ENCODE measurements around the gene TBC1D8.

Gene TBC1D8

DNA sequence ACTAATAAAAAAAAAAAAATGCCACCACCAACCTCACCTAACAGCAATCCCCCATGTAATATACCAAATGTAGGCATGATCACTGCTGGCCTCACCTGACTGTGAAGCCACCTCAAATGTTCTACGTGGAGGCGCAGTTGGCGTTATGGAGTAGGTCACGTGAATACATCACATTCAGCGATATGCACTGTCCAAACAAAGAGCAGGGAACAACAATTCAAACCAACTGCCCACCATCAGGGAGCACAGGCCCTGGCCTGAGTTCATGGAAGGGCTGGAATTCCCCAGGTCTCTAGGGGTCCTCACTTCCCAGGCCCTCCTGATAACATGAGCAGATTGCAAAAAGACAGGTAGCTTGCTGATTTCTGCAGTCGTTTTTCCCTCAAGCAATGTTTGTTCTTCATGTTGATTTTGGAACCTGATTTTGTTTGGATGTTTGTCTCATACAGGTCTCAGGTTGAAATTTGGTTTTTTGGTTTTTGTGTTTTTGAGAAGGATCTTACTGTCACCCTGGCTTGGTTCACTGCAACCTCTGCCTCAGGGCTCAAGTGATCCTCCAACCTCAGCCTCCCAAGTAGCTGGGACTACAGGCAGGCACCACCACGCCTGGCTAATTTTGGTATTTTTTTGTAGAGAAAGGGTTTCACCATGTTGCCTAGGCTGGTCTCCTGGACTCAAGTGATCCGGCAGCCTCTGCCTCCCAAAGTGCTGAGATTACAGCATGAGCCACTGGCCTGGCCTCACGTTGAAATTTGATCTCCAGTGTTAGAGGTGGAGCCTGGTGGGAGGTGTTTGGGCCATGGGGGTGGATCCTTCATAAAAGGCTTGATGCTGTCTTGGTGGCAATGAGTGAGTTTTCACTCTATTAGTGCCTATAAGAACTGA, 15.5 kb downstream of the TBC1D8 start:
- no peak for DNase-seq (ENCODE audit: low read depth)

DNA sequence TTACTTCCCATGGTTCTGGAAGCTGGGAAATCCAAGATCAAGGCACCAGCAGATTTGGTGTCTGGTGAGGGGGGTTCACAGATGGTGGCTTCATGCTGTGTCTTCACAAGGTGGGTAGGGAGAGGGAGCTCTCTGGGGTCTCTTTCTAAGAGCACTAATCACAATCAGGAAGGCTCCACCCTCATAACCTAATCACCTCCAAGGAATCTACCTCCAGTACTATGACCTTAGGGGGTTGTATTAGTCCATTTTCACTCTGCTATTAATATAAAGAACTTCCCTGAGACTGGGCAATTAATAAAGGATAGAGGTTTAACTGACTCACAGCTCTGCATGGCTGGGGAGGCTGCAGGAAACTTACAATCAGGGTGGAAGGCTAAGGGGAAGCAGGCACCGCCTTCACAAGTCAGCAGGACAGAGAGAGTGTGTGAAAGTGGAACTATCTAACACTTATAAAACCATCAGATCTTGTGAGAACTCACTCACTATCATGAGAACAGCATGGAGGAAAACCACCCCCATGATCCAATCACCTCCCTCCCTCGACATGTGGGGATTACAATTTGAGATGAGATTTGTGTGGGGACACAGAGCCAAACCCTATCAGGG, 17.6 kb downstream of the TBC1D8 start:
- DNase-seq (ENCODE audit: low read depth) = no peak

DNA sequence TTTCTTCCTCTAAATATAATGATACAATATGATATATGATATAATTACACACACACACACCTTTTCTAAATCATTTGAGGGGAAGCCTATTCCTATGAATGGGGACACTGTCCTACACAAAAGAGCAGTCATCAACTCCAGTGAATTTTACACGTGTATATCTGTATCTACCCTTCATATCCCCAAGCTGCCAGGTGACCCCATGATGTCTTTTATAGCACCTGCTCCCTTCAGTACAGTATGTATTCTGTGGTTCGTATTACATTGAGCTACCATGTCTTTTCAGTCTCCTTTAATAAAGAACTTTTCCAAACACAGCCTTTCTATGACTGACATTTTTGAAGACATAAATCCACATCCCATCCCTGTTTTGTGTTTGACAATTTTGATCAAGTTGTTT, 19.0 kb downstream of the TBC1D8 start:
- DNase-seq (ENCODE audit: low read depth) = no peak

DNA sequence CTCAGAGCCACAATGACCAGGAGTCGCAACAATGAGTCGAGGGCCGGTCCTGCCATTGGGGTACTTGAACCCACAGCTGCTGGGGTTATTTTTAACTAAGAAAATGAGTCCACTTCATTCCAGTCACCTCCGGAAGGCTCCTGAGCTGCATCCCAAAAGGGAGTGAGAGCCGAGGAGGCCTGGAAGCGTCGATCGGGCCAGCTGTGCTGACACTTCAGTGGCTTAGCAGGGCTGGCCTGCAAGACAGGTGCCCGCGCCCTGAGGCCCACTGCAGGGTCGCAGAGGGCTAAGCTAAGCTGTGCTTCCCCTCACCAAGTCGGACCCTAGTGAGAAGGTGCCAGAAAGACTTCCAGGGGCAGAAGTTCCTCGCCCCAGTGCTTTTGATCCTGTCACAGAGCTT, 21.1 kb downstream of the TBC1D8 start:
- no peak for DNase-seq (ENCODE audit: low read depth)

DNA sequence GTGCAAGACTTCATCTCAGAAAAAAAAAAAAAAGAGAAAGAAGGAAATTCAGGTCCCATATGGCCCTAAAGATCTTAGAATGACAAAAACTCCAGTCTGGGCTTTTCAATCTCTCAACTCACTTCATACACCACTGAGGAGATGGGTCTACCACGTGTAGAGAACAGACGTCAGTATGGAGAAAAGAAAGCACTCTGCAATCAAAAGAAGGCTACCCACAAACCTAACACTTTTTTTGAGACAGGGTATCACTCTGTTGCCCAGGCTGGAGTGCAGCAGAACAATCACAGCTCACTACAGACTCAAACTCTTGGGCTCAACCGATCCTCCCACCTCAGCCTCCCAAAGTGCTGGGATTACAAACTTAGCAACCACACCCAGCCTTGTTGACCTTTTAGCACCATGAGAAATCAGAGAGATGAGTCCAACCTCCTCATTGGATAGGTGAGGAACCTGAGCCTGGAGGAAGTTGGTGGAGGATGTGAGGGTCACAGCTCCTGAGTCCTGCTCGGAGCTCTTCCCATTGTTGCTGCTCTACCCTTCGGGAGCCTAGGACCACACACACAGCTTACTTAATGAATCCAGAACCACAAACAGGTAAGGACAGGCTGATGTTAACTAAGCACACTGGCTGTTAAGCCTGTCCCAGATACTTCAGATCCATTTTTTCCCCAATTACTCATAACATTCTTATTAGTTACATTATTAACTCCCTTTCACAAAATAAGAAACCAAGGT, 23.7 kb downstream of the TBC1D8 start:
- DNase-seq (ENCODE audit: low read depth) = no peak

DNA sequence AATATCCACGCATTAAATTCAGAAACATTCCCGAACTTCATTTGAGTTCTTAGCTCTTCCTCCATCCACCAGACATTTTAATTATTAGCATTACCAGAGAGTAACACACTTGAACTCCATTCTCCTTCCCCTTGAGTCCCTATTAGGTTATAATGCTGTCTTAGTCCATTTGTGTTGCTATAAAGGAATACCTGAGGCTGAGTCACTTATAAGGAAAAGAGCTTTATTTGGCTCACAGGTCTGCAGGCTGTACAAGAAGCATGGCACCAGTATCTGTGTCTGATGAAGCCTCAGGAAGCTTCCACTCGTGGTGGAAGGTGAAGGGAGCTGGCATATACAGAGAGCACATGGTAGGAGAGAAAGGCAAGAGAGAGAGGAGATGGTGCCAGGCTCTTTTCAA, 25.4 kb downstream of the TBC1D8 start:
- DNase-seq (ENCODE audit: low read depth) = no peak

DNA sequence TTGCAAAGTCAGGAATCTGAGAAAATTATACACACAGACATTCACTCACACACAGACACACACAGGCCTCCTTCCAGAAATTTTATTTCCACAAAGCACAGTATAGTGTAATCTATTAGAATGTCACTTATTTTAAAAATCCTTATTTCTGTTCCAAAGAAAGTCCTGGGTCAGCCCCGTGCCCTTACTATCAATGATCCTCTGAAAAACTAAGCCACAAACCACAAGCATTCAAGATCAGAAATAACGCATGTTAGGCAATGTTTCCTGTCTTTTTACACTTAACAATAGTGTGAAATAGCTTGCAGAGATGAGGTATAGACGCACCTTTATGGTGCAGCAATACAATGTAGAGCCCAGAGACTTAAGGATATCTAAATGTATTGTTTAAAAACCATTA, 25.8 kb downstream of the TBC1D8 start:
- no peak for DNase-seq (ENCODE audit: low read depth)

DNA sequence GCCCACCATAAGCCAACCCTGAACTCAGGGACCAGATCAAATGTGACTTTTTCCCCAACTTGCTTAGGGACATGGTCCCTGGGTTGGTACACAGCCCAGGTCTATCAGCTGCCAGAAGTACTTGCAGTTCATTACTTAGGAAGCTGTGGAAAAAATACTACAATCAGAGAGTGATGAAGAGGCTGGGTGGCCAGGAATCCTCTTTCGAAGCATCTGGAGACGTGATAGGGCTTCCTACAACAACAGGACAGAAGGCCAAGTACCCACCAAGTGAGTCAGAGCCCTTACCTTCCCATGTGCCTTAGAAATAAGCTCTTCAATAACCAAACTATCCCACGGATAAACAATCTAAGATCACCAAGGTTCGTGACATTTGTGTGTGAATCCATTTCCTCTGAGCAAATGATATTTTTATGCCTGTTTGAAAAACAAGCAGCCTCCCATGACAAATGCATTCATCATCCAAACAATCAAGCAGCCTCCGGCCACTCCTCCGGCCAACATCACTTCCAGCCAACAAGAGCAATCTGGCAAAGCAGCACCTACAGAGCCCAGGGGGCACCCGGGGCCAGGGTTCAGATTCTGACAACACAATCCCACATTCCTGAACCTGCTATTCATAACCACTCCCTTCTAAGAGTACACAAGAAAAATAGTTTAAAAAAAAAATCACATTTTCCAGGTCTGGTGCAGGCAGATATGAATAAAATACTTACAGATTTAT, 26.4 kb downstream of the TBC1D8 start:
- no peak for DNase-seq (ENCODE audit: low read depth)

DNA sequence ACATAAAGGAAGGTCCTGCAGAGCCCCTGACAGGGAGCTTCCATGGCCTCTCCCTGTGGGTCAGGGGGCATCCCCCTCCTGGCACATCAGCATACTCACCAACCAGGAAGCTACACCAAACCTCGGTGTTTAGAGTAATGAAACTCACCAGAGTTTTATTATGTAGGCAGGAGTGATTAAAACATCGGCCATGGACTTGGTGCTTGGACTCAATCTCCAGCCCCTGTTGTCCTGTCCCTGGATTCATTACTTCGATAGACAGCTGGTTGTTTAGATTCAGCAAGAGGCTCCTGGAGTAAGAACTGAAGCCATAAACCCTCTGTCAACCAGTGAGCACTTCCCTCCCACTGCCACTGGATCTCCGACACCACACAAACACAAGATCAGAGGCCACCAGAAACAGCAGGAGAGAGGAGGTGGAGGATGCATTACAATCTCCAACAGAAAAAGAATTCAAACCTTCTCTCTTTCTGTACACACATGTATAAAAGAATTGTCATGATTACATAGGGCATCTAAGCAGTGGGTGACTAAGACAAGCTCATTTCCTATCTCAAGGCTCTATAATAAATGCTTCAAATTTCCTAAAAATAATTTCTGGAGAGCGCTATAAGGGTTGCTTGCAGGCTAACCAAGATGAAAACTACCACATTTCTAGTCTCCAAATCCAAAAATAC, 27.2 kb downstream of the TBC1D8 start:
- DNase-seq (ENCODE audit: low read depth) = no peak

DNA sequence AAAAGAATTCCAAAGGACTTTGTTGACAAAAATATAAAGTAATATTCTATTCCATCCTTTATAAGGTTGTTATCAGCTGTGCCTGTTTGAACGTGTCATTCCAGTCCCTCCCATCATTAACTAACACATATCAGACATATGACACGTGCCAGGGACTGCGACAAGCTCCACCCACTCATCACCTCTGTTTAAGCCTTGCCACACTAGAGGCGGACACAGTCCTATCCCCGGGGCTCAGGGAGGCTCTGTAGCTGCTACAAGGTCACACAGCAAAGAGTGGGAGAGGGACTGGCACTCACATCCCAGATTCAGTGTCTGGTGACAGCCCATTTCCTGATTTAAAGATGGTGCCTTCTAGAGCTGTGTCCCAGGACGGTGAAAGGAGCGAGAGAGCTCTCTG, 30.0 kb downstream of the TBC1D8 start:
- DNase-seq (ENCODE audit: low read depth) = no peak

DNA sequence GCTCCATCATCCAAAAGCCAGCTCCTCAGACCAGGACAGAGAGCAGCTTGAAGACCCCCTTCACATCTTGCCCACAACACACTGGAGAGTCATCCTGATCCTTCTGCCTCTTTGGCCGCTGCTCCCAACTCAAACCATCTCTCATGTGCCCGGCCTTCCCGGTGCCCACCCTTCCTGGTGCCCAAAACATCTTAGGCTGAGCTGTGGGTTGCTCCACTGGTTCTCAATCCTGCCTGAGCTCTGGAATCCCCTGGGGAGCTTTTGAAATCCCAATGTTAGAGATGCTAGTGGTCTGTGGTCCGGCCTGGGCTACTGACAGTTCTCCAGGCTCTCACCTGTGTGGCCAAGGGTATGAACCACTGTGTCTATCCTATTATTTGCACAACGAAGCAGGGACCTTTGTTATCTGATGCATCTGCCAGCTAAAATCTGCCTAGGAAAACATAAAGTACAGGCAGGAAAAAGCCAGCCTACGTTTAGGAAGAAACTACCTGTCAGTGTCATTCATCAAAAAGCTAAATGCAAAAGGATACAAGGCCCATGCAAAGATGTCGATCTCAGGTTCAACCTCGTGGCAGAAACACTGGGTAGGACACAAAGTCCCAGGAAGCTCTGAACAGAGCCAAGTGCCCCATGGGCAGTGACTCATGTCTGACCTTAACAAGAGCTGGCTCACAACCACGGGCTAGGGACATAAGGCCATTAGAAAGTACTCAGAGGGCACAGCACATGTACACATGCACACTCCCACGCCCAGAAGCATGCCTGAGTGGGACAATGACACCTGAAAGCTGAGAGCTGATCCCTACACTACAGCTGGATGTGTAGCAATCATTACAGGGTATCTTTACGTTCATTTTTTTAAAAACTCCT, 30.8 kb downstream of the TBC1D8 start:
- no peak for DNase-seq (ENCODE audit: low read depth)

DNA sequence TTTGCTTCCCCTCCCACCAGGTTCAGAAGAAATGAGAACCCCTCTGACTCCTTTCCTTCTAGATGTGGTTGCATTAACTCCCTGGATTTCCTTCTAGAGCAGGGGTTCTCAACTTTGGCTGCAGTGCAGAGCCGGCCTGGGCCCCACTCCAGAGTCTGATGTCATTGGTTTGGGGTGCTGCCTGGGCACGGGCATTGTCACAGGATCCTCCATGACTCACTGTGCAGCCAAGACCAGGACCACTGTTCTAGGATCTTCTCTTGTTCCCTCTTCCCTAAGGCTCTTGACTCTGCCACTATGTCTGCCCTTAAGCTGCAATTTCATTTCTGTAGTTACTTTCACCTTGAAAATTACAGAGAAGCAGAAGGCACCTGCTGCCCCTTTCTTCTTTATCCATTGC, 31.8 kb downstream of the TBC1D8 start:
- no peak for DNase-seq (ENCODE audit: low read depth)

DNA sequence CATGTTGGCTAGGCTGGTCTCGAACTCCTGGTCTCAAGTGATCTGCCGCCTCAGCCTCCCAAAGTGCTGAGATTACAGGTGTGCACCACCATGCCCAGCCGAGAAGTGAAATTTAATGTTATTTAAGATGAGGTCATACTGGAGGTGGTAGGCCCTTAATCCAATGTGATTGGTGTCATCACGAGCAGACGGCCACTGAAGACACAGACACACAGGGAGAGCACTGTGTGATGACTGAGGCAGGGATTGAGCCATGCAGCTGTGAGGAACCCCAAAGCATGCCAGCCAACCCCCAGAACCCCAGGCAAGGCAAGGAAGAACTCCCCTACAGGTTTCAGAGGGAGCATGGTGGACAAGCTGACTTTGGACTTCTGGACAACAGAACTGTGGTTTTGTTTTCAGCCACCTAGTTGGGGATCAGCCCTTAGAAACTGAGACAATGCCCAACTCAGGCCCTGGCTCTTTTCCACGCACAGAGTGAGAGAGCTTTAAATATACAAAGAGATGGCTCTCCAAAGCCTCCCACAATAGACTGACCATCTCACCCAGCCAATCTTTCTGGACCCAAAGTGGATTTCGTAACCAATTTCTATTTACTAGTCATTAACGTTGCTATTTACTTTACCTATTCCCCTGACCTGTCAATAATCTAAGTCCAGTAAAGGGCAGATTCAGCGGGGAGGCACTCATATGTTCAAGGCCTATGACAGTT, 34.2 kb downstream of the TBC1D8 start:
- DNase-seq (ENCODE audit: low read depth) = no peak

DNA sequence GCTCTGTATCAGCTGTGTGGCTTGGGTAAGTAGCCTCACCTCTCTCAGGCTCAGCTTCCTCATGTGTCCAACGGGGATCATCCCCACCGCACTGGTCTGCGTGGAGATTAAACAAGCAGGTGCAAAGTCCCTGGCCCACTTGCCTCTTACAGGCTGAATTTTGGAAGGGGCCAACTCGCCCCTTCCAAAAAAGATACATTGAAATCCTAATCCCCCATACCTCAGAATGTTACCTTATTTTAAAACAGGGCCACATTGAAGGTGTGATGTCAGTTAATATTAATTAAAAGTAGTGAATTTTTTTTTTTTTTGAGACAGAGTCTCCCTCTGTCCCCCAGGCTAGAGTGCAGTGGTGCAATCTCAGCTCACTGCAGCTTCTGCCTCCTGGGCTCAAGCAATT, 34.8 kb downstream of the TBC1D8 start:
- no peak for DNase-seq (ENCODE audit: low read depth)

DNA sequence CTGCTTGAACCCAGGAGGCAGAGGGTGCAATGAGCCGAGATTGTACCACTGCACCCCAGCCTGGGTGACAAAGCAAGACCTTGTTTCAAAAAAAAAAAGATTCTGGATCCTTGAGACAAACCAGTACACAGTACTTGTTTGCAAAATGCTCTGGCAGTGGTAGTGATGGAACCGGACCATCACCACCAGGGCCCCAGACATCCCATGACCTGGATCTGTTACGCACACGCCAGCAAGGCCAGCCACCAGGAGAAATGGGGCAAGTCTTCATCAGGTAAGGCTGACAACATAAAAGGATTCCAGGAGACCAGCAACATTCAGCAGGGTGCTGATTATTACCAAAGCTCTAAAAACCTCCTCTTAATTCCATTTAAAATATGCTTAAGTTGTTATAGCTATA, 35.5 kb downstream of the TBC1D8 start:
- no peak for DNase-seq (ENCODE audit: low read depth)

DNA sequence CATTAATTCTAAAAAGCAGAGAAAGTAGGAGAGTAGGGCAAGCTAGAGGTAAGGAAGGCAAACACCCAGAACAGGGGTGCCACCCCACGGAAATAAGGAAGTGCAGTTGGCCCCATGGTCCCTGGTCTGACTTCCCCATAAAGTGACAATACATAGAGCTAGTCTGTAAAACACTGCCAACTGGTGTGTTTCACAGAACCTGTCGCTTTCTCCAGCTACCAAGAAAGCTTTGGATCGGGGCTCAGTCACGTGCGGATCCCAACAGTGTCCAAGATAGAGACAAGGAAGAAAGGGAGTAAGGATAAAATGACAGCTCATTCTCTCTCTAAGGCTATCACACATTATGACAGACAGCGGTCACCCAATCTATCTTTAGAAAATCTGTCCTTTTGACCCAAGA, 36.4 kb downstream of the TBC1D8 start:
- no peak for DNase-seq (ENCODE audit: low read depth)

DNA sequence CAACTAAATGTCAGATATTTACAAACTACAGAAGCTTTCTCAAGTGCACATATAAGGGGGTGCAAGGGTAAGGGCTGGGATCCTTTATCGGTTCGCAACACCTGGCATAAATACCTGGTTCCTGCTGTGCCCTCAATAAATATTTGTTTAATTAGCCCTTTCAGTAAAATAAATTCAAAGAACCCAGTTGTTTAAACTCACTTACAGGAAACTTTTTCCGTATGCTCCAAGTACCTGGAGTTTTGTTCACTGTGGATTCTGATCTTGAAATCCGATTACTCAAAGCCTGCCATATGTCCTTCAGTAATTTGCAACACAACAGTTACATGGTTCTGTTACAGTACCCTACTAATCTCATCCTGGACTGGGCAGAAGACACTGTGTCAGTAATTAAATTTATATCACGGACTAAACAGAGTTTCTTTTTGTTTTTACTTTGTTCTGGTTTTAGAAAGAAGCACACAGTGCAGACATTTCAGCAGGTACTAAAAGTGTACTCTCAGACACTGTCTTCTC, 36.9 kb downstream of the TBC1D8 start:
- no peak for DNase-seq (ENCODE audit: low read depth)

DNA sequence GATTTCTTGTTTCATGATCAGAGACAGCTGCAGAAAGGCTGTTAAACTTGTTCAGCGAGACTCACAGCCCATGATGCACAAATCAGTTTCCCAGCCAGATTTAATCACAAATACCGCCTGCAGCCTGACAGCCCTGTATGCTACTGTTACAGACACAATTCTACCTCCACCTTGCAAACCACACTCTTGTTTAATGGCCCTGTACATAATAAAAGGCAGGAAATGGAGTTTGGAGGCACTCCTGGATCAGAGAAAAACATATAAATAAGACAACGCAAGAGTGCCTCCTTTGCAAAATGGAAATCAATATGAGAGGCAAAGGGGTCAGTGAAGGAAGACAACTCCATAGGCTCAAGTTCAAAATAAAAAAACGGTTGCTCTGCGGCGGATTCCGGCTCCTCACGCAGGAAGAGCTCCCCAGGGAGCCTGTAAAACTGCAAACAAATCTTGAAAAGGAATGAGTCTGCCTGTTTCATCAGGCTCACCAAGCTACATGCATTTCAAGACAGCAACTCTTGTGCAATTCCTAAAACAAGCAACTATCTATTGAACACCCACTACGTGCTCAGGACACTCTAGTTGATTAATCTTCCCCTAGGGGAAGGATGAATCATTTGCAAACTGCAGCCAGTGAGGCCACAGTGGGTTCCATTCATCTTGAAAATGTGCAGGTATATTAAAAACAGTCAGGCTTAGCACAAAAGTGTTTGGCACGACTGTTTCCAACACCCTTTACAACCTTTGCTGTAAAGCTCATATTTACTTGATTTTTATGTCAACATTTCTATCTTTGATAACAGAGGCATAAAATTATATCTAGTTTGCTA, 37.5 kb downstream of the TBC1D8 start:
- no peak for DNase-seq (ENCODE audit: low read depth)

DNA sequence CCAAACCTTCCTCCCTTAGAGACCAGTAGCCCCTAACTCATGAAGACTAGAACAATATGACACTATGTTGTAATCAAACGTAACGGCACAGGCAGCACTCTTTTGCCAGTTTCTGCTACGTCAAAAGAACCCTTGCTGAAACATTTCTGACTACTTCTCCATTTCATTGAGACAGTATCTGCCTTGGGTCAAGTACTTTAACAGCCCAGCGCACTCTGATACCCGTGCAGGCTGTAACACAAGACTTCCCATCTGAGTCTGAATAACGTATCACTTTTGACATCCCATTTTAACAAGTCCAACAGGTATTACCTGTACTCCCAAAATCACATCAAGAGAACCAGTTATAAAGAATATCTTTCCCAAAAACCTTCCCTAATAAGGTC, 38.4 kb downstream of the TBC1D8 start:
- no peak for DNase-seq (ENCODE audit: low read depth)
